Measurements from ENCODE around the gene DIRAS1.

- no peak for TF ChIP-seq CTCF (IDR thresholded peaks at IDR 0.05 in 4 of 5, conservative IDR thresholded peaks at IDR 0.05 in 1 of 5)
- no peak for TF ChIP-seq POLR2A (IDR thresholded peaks at IDR 0.05)
These were observed 40.1 kb upstream of the DIRAS1 start for GRCh38 chr19:2761309-2761677.
